Esophagus muscularis mucosa (tissue), 4 donors: ENCODE results near the gene SHC1. TPM values are rescaled to one million over a fixed set of nuclear protein-coding genes. Genes with fewer than 3 reads are reported as not detected.

Experiments used
- DNase-seq: peaks from one replicate; pipeline ENCODE4 v3.0.0-alpha.2; 2017; ENCODE audit errors: extremely low spot score
- H3K27ac ChIP-seq, 4 donors: fragments of 200-600 bp; sonication (generic); replicated peaks in 1 of 4; 1 replicate in 3 of 4; 2 replicates in 1 of 4; pipeline ENCODE4 v1.5.1; 2016 to 2019; ENCODE audit warnings: mild to moderate bottlenecking in 1 of 4
- H3K27me3 ChIP-seq, 4 donors: fragments of 200-600 bp; sonication (generic); one replicate each; pipeline versions ENCODE4 v1.5.1 to v1.6.0; 2016 to 2019
- H3K36me3 ChIP-seq, 4 donors: fragments of 200-600 bp; sonication (generic); one replicate each; pipeline ENCODE4 v1.5.1; 2016 to 2019
- H3K4me1 ChIP-seq, 4 donors: fragments of 200-600 bp; sonication (generic); one replicate each; pipeline ENCODE4 v1.5.1; 2016 to 2019
- H3K4me3 ChIP-seq, 4 donors: fragments of 200-600 bp; sonication (generic); 1 replicate in 2 of 4; 2 replicates in 2 of 4; pipeline ENCODE4 v1.5.1; 2016 to 2019; ENCODE audit warnings: mild to moderate bottlenecking in 4 of 4, moderate library complexity in 1 of 4
- H3K9me3 ChIP-seq, 4 donors: fragments of 200-600 bp; sonication (generic); 1 replicate in 3 of 4; 2 replicates in 1 of 4; pipeline ENCODE4 v1.5.1; 2016 to 2019
- EP300 ChIP-seq: sonication (generic); formaldehyde crosslinking; IDR thresholded peaks from one replicate; pipeline ENCODE4 v1.6.1; 2017; ENCODE audit warnings: antibody characterized with exemption
- POLR2A ChIP-seq: fragments of 450-650 bp; IDR thresholded peaks from one replicate; pipeline ENCODE4 v1.6.1; 2017; ENCODE audit warnings: antibody characterized with exemption, moderate library complexity, mild to moderate bottlenecking, low read depth
- POLR2AphosphoS5 ChIP-seq, 2 donors: sonication (generic); formaldehyde crosslinking; IDR thresholded peaks; one replicate each; pipeline ENCODE4 v1.6.1; 2017; ENCODE audit warnings: antibody characterized with exemption in 2 of 2
- WGBS: methylation state at CpG from one replicate; pipeline ENCODE4 v1.1.5; 2018; 5-methylcytosine and 5-hydroxymethylcytosine counted together
- intact Hi-C: fragments of 100-400 bp; cut with DNase I; formaldehyde crosslinking; loops from one replicate; pipeline ENCODE4 v1.15.1; 2023
- total RNA-seq, 4 donors: library from RNA; depleted of rRNA; stranded (reverse); fragments of >200 nt; gene quantifications; one replicate each; pipeline versions ENCODE4 v1.1.0 to v1.2.1, GENCODE V29; 2016
- TF ChIP-seq, protein P1 (sequence below), 3 experiments: fragments of 200-600 bp in 2 of 3; fragments of 450-650 bp in 1 of 3; sonication (generic) in 2 of 3; IDR thresholded peaks; one replicate each; pipeline ENCODE4 v1.5.1; 2017 to 2019; ENCODE audit warnings: antibody characterized with exemption in 3 of 3, mild to moderate bottlenecking in 2 of 3, moderate library complexity in 1 of 3

Gene SHC1
- total RNA-seq, 4 donors from 2014 or later = 60.6 to 101 (median 93.4) TPM

DNA sequence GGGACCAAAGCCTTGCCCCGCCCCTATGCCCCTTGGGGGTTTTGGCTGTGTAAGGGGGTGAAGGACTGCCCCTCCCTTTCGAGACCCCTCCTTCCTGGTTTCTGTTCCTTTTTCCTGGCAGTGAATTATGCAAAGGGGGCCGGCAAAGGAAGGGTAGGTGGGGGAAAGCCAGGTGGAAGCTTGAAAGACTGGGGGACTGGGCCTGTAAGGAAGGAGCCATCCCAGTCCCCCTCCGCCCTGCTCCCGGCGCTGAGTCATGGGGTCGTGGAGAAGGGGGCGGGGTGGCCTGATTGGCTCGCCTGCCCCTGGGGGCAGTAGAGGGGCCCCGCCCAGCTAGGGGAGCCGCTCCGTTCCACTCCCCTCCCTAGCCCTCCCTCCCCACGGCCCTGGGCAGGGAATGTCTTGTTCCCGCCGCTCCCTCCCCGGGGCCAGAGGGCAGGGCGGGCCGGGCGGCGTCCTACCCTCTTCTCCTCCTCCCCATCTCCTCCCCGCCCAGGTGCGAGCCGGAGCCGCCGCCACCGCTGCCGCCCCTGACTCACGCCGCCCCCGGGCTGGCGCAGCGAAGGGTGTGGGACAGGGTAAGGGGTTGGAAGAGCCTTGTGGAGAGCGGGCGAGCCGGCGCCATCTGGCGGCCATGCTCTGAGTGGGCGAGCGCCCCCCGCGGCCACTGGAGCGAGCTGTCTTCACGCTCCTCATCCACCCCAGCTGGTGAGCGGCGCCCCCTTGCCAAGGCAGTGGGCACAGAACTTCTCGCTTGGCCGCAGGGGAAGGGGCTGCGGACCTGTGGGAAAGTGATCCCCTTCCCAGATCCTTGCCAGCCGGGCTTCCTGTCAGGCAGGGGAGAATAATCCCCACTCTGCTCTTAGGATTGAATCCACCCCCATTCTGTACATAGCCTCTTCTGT lies 46.7 kb upstream of the SHC1 start:
- Histone ChIP-seq H3K4me1 (peaks cover 30 to 54% (median 41%) of the 10 kb centered on the region in 4 donors), H3K36me3 (peaks cover 9 to 30% (median 24%) of the 10 kb centered on the region in 4 donors), H3K4me3 (peak overlapping the region; percentile 54 to 66 (median 58)), H3K9me3 (no peaks in the 10 kb centered on the region), H3K27ac (peak overlapping the region; percentile 86 to 92 (median 90)), H3K27me3 (no peaks in the 10 kb centered on the region)
- TF ChIP-seq POLR2AphosphoS5 (IDR thresholded peaks at IDR 0.05) (peak; percentile 85 to 93), EP300 (no peak)
- TF ChIP-seq, protein P1, sequence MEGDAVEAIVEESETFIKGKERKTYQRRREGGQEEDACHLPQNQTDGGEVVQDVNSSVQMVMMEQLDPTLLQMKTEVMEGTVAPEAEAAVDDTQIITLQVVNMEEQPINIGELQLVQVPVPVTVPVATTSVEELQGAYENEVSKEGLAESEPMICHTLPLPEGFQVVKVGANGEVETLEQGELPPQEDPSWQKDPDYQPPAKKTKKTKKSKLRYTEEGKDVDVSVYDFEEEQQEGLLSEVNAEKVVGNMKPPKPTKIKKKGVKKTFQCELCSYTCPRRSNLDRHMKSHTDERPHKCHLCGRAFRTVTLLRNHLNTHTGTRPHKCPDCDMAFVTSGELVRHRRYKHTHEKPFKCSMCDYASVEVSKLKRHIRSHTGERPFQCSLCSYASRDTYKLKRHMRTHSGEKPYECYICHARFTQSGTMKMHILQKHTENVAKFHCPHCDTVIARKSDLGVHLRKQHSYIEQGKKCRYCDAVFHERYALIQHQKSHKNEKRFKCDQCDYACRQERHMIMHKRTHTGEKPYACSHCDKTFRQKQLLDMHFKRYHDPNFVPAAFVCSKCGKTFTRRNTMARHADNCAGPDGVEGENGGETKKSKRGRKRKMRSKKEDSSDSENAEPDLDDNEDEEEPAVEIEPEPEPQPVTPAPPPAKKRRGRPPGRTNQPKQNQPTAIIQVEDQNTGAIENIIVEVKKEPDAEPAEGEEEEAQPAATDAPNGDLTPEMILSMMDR (IDR thresholded peaks at IDR 0.05) = peak in 2 of 3 experiments; percentile 98 to 99
- WGBS = 7% methylated on average over 17 of the region's 49 CpGs
- DNase-seq = peak; percentile 97
- intact Hi-C loops = loop anchor here (5.0 kb wide), 2 partner anchors 55 to 80 kb away; partner anchors contain the start of genes PMVK and PYGO2

GRCh38 chr1:155016231-155016831 lies 45.8 kb upstream of the SHC1 start:
- no peak for DNase-seq
- intact Hi-C loops = loop anchor here (5.0 kb wide), 2 partner anchors 54 to 79 kb away; partner anchors contain the start of genes PMVK and PYGO2
- H3K4me3 ChIP-seq = no peak overlapping the region
- peak overlapping the region; percentile 86 to 92 (median 90) for H3K27ac ChIP-seq
- H3K9me3 ChIP-seq = no peaks in the 10 kb centered on the region
- WGBS = 92% methylated on average over 17 of the region's 26 CpGs
- peaks cover 9 to 30% (median 24%) of the 10 kb centered on the region in 4 donors for H3K36me3 ChIP-seq
- no peaks in the 10 kb centered on the region for H3K27me3 ChIP-seq
- TF ChIP-seq, protein P1 (IDR thresholded peaks at IDR 0.05) = no peak
- TF ChIP-seq POLR2A (no peak), POLR2AphosphoS5 (IDR thresholded peaks at IDR 0.05) (no peak), EP300 (no peak)
- peaks cover 39 to 63% (median 50%) of the 10 kb centered on the region in 4 donors for H3K4me1 ChIP-seq

DNA sequence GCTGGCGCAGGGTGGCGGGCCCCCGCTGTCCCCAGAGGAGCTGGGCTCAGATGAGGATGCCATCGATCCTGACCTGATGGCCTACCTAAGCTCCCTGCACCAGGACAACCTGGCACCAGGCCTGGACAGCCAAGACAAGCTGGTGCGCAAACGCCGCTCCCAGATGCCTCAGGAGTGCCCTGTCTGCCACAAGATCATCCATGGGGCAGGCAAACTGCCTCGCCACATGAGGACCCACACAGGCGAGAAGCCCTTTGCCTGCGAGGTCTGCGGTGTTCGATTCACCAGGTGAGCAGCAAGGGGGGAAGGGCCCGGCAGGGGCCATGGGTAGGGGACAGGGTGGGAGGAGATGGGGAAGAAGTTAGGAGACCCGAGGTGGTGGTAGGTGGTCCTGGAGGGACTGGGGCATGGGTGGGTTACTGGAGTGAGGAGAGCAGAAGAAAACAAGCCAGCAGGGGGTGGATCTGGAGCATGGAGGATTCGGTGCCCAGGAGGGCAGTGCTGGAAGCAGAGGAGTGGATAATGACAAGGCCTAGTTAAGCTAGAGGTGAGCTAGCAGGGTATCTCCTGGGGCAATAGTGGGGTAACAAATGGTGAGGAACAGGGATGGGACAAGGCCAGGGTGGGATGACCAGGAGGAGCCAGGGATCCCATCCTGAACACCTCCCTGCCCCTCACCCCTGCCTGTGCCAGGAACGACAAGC lies 45.1 kb upstream of the SHC1 start:
- no peak for DNase-seq
- H3K9me3 ChIP-seq = no peaks in the 10 kb centered on the region
- peaks cover 43 to 70% (median 57%) of the 10 kb centered on the region in 4 donors for H3K4me1 ChIP-seq
- no peaks in the 10 kb centered on the region for H3K27me3 ChIP-seq
- 78% methylated on average over 9 of the region's 16 CpGs for WGBS
- intact Hi-C loops = loop anchor here (5.0 kb wide), 2 partner anchors 53 to 78 kb away; partner anchors contain the start of genes PMVK and PYGO2
- TF ChIP-seq EP300 = no peak
- no peak for TF ChIP-seq POLR2A
- peaks cover 9 to 33% (median 27%) of the 10 kb centered on the region in 4 donors for H3K36me3 ChIP-seq
- H3K27ac ChIP-seq = peak overlapping the region; percentile 86 to 92 (median 90)
- no peak overlapping the region for H3K4me3 ChIP-seq

DNA sequence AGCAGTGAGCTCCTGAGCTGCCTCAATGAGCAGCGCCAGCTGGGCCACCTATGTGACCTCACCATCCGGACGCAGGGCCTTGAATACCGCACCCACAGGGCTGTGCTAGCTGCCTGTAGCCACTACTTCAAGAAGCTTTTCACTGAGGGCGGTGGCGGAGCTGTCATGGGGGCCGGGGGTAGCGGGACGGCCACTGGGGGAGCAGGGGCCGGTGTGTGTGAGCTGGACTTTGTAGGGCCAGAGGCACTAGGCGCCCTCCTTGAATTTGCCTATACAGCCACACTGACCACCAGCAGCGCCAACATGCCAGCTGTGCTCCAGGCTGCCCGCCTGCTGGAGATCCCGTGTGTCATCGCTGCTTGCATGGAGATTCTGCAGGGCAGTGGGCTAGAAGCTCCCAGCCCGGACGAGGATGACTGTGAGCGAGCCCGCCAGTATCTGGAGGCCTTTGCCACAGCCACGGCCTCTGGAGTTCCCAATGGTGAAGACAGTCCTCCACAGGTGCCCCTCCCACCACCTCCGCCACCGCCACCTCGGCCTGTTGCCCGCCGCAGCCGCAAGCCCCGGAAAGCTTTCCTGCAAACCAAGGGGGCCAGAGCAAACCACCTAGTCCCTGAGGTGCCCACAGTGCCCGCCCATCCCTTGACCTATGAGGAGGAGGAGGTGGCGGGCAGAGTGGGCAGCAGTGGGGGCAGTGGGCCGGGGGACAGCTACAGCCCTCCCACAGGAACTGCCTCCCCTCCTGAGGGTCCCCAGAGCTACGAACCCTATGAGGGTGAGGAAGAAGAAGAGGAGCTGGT lies 44.4 kb upstream of the SHC1 start:
- no peak for DNase-seq
- WGBS = 91% methylated on average over 16 of the region's 31 CpGs
- Histone ChIP-seq H3K9me3 (no peaks in the 10 kb centered on the region), H3K27ac (peak overlapping the region in 1 of 4 donors; percentile 90), H3K4me3 (no peak overlapping the region), H3K27me3 (no peaks in the 10 kb centered on the region), H3K4me1 (peaks cover 43 to 78% (median 62%) of the 10 kb centered on the region in 4 donors), H3K36me3 (peaks cover 9 to 35% (median 30%) of the 10 kb centered on the region in 4 donors)
- intact Hi-C loops = loop anchor here (5.0 kb wide), 2 partner anchors 53 to 78 kb away; partner anchors contain the start of genes PMVK and PYGO2
- TF ChIP-seq POLR2AphosphoS5 (IDR thresholded peaks at IDR 0.05) (no peak), EP300 (no peak)

DNA sequence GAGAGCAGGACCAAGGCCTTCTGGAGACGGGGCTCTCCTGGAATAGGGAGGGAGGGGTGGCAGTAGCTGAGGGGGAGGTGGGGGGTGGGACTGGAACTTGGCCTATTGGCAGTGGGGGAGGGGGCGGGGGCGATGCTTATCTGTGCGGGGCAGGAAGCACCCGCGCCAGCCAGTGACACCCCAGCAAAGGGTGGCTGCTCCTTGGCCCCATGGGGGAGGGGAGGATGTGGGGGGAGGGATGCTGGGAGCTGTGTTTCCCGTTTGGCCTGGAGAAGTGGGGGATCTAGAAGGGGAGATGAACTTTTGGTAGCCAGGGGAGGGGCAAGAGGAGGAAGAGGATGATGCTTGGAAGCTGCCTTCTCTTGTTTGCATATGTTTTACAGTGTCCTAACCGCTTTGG lies 43.1 kb upstream of the SHC1 start:
- Histone ChIP-seq H3K4me3 (no peak overlapping the region), H3K27me3 (no peaks in the 10 kb centered on the region), H3K27ac (peak overlapping the region; percentile 13 to 65 (median 37)), H3K4me1 (peaks cover 47 to 85% (median 70%) of the 10 kb centered on the region in 4 donors), H3K36me3 (peaks cover 9 to 39% (median 32%) of the 10 kb centered on the region in 4 donors), H3K9me3 (no peaks in the 10 kb centered on the region)
- 61% methylated on average over 6 of the region's 8 CpGs for WGBS
- no peak for DNase-seq
- intact Hi-C loops = no loop called here
- TF ChIP-seq POLR2A = no peak
- TF ChIP-seq POLR2AphosphoS5 (IDR thresholded peaks at IDR 0.05) = no peak
- TF ChIP-seq, protein P1 (IDR thresholded peaks at IDR 0.05) = no peak
